HG03521 (cell line): ENCODE measurements around the gene NME2.

Experiments used
- ATAC-seq: cut with Tn5 transposase; IDR thresholded peaks from one replicate; pipeline ENCODE4 v1.9.1; 2021; ENCODE audit warnings: mild to moderate bottlenecking, moderate library complexity; ENCODE audit not compliant: unreplicated experiment

Gene NME2

GRCh38 chr17:51200295-51200694 lies 34.1 kb downstream of the NME2 start:
- no peak for ATAC-seq

- ATAC-seq = no peak
Measured at GRCh38 chr17:51200846-51201245, 34.6 kb downstream of the NME2 start.

- ATAC-seq = no peak
Measured at GRCh38 chr17:51203838-51204237, 37.6 kb downstream of the NME2 start.

- no peak for ATAC-seq
Measured at GRCh38 chr17:51214920-51215319, 48.7 kb downstream of the NME2 start.

GRCh38 chr17:51217946-51218345 lies 51.7 kb downstream of the NME2 start:
- no peak for ATAC-seq

- no peak for ATAC-seq
Measured at GRCh38 chr17:51221322-51221721, 55.1 kb downstream of the NME2 start.
